ENCODE data around the gene ITIH4. TPM values are rescaled to one million over a fixed set of nuclear protein-coding genes. Genes with fewer than 3 reads are reported as not detected.

The ITIH4 gene
- total RNA-seq, 1 donor from 2014 or later = 2.8 TPM

DNA sequence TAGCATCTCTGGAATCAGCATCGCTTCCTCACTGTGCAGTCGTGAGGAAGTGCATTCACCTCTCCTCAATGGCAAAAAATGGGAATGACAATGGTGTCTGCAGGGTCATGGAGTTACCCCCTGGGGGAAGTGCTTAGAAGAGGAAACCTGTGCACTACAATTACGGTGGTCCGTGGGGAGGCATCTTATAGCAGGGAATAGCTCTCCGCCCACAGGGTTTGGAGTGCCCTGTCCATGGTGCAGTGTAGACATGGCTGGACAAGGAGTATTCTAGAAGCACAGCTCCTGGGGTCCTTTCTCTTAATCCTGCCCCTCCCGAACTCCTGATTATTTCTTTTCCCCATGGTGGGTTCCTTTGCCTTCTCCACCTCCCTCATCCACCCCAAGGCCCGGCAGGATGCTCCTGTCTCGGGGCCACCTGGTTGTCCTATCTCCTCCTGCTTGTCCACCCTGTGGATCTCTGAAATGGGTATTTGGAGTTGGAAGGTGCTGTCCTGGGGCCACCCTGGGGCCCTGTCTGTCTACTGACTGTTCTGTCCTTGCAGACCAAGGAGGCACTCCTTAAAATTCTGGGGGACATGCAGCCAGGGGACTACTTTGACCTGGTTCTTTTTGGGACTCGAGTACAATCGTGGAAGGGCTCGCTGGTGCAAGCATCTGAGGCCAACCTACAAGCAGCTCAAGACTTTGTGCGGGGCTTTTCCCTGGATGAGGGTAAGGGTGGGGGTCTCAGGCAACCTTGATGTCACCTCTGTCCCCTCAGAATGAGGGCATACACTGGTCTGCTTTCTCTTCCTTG is 47.9 kb downstream of the ITIH4 start:
- H3K9me3 Mint-ChIP-seq (ENCODE audit: unreplicated experiment) = peaks cover 5% of the 10 kb centered on the region
- TF ChIP-seq CTCF (IDR thresholded peaks at IDR 0.05; ENCODE audit: insufficient read depth, low read depth, low read length) = no peak
- no peak for TF ChIP-seq EZH2 (IDR thresholded peaks at IDR 0.05; ENCODE audit: insufficient read depth, low read length)
- H3K9ac ChIP-seq (ENCODE audit: low read length) = no peak overlapping the region
- H3K79me2 ChIP-seq (ENCODE audit: insufficient read depth, low read length) = no peaks in the 10 kb centered on the region
- H4K20me1 ChIP-seq (ENCODE audit: insufficient read depth, low read length) = no peaks in the 10 kb centered on the region
- H3K27ac ChIP-seq (ENCODE audit: low read depth, low read length) = no peak overlapping the region
- no peak overlapping the region for H2AFZ ChIP-seq (ENCODE audit: low read depth, low read length)
- H3K27me3 Mint-ChIP-seq (ENCODE audit: low read depth, unreplicated experiment) = peaks cover 59% of the 10 kb centered on the region
- no peak for FAIRE-seq
- H3K27ac Mint-ChIP-seq (ENCODE audit: unreplicated experiment) = no peak overlapping the region
- no peaks in the 10 kb centered on the region for H3K36me3 ChIP-seq (ENCODE audit: insufficient read depth, low read length)
- no peaks in the 10 kb centered on the region for H3K9me3 ChIP-seq (ENCODE audit: insufficient read depth, low read depth, low read length)
- H3K4me3 ChIP-seq (ENCODE audit: insufficient read depth, low read depth, low read length) = no peak overlapping the region
- no peak for DNase-seq (ENCODE audit: low read depth)
- no peaks in the 10 kb centered on the region for H3K36me3 Mint-ChIP-seq (ENCODE audit: low read depth, unreplicated experiment)
- H3K27me3 ChIP-seq (ENCODE audit: insufficient read depth, low read length) = peaks cover 15% of the 10 kb centered on the region
- H3K4me1 ChIP-seq (ENCODE audit: insufficient read depth, low read length) = no peaks in the 10 kb centered on the region
- no peak overlapping the region for H3K4me3 Mint-ChIP-seq (ENCODE audit: unreplicated experiment)
- H3K4me1 Mint-ChIP-seq (ENCODE audit: low read depth, unreplicated experiment) = no peaks in the 10 kb centered on the region
- no peak overlapping the region for H3K4me2 ChIP-seq (ENCODE audit: low read length)

DNA sequence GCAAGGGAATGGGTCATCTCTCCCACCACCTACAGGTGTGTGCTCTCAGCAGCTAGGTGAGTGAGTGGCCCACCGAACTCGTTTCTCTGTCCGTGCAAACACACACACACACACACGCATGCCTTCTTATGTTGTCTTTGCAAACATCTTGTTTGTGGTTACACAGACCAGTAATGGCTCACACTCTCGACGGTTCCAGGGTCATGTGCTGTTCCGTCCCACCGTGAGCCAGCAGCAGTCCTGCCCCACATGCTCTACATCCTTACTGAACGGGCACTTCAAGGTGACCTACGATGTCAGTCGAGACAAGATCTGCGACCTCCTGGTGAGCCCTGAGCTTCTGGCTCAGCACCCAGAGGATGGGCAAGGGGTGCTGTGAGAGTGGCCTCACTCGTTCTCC is 48.7 kb downstream of the ITIH4 start:
- FAIRE-seq = no peak
- Histone ChIP-seq H2AFZ (ENCODE audit: low read depth, low read length) (no peak overlapping the region), H3K9ac (ENCODE audit: low read length) (no peak overlapping the region), H3K27me3 (ENCODE audit: insufficient read depth, low read length) (peaks cover 15% of the 10 kb centered on the region), H3K4me2 (ENCODE audit: low read length) (no peak overlapping the region), H3K79me2 (ENCODE audit: insufficient read depth, low read length) (no peaks in the 10 kb centered on the region), H4K20me1 (ENCODE audit: insufficient read depth, low read length) (no peaks in the 10 kb centered on the region), H3K4me1 (ENCODE audit: insufficient read depth, low read length) (no peaks in the 10 kb centered on the region), H3K36me3 (ENCODE audit: insufficient read depth, low read length) (no peaks in the 10 kb centered on the region), H3K27ac (ENCODE audit: low read depth, low read length) (no peak overlapping the region), H3K4me3 (ENCODE audit: insufficient read depth, low read depth, low read length) (no peak overlapping the region), H3K9me3 (ENCODE audit: insufficient read depth, low read depth, low read length) (no peaks in the 10 kb centered on the region)
- Mint-ChIP-seq H3K4me1 (ENCODE audit: low read depth, unreplicated experiment) (no peaks in the 10 kb centered on the region), H3K27ac (ENCODE audit: unreplicated experiment) (no peak overlapping the region), H3K27me3 (ENCODE audit: low read depth, unreplicated experiment) (peaks cover 57% of the 10 kb centered on the region), H3K4me3 (ENCODE audit: unreplicated experiment) (no peak overlapping the region), H3K9me3 (ENCODE audit: unreplicated experiment) (peaks cover 5% of the 10 kb centered on the region), H3K36me3 (ENCODE audit: low read depth, unreplicated experiment) (no peaks in the 10 kb centered on the region)
- no peak for DNase-seq (ENCODE audit: low read depth)
- no peak for TF ChIP-seq EZH2 (IDR thresholded peaks at IDR 0.05; ENCODE audit: insufficient read depth, low read length)
- no peak for TF ChIP-seq CTCF (IDR thresholded peaks at IDR 0.05; ENCODE audit: insufficient read depth, low read depth, low read length)

All from astrocyte (in vitro differentiated cells and primary cell).